Epidermal melanocyte (primary cell): ENCODE measurements around the gene NOP10.

ENCODE experiments used
- DNase-seq: peaks from one replicate; pipeline ENCODE4 v3.0.0; 2011; ENCODE audit warnings: low spot score; ENCODE audit not compliant: insufficient read length

The NOP10 gene

DNA sequence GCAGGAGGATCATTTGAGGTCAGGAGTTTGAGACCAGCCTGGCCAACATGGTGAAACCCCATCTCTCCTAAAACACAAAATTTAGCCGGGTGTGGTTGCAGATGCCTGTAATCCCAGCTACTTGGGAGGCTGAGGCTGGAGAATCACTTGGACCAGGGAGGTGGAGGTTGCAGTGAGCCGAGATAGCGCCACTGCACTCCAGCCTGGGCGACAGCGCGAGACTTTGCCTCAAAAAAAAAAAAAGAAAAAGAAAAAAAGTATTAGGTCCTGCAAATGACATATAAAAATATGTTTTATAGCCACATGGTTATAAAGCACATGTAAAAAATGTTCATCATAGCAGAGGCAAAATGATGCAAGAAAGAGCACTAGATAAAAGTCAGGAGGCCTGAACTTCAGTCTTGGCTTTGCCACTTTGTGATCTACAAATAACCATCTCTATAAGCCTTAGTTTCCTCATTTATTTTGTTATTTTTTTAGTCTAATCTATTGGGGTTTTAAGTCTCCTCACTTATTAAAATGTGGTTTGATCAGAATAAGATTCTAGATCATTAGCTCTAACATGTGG lies 10.3 kb downstream of the NOP10 start:
- no peak for DNase-seq

GRCh38 chr15:34331809-34332208 lies 11.1 kb downstream of the NOP10 start:
- DNase-seq: no peak

GRCh38 chr15:34330279-34330678 lies 12.7 kb downstream of the NOP10 start:
- DNase-seq: no peak

- no peak for DNase-seq
Observed at GRCh38 chr15:34329006-34329405, 13.9 kb downstream of the NOP10 start.

GRCh38 chr15:34327906-34328305 lies 15.0 kb downstream of the NOP10 start:
- no peak for DNase-seq

DNA sequence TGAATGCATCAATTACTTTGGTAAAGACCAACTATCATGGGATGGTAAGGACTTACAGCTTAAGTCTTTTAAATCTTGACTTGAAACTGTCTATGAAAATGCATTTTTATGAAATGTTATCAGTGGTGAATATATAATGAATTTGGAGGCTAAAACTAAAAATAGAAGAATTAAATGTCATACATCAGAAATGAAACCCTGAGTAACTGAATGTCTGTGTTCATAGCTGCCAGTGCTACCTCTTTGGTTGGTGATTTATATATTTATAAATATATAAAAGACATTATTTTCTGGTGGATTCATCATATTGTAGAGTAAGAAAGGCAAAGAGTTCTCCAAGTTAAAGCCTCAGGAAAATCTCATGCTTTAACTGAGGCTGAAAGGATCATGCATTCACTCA lies 17.6 kb downstream of the NOP10 start:
- DNase-seq: no peak

DNA sequence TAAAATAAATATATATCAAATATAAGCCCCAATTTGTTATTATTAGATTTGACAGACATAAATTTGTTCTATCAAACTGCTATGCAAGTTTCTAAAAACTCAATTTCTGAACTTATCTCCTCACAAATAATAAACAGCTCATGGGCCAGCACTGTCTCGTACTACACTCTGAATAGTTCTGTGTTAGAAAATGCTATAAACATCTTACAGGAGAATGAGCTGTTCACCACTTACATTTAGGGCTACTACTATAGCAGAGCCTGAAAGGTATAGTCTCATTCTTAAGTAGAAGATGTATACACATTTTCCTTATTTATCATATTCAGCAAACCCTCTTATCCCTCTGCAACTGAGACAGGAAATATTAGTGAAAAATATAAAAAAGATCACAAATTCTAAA lies 18.0 kb downstream of the NOP10 start:
- no peak for DNase-seq

GRCh38 chr15:34323217-34323616 lies 19.7 kb downstream of the NOP10 start:
- DNase-seq: no peak

- no peak for DNase-seq
Observed at GRCh38 chr15:34318277-34319079, 24.5 kb downstream of the NOP10 start.

DNA sequence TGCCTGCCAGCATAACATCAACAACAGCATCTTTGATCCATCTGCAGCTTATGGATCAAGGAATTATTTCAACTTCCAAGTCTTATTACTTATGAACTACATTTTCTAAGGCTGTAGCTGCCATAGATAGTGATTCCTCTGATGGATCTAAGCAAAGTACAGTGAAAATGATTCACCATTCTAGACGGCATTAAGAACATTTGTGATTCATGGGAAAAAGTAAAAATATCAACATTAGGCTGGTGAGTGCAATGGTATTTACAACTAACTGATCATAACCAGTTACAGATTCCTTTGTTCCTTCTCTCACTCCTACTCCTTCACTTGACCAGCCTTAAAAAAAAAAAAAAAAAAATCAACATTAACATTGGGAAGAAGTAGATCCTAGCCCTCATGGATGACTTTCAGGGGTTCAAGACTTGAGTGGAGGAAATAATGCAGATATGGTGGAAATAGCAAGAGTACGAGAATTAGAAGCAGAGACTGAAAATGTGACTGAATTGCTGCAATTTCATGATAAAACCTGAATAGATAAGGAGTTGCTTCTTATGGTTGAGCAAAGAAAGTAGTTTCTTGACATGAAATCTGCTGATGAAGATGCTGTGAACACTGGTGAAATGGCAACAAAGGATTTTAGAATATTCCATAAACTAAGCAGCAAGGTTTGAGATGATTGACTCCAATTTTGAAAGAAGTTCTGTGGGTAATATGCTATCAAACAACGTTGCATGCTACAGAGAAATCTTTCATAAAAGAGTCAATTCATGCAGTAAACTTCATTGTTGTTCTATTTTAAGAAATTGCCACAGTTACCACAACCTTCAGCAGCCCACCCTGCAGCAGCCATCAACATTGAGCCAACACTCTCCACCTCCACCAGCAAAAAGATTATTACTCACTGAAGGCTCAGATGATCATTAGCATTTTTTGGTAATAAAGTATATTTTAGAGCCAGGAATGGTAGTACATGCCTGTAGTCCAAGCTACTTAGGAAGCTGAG lies 28.1 kb downstream of the NOP10 start:
- DNase-seq: no peak

GRCh38 chr15:34311563-34311962 lies 31.4 kb downstream of the NOP10 start:
- DNase-seq: no peak

GRCh38 chr15:34304613-34305012 lies 38.3 kb downstream of the NOP10 start:
- DNase-seq: no peak

- no peak for DNase-seq
Observed at GRCh38 chr15:34301058-34301457, 41.9 kb downstream of the NOP10 start.

- no peak for DNase-seq
Observed at GRCh38 chr15:34297059-34297458, 45.9 kb downstream of the NOP10 start.

GRCh38 chr15:34292621-34293020 lies 50.3 kb downstream of the NOP10 start:
- no peak for DNase-seq
